CD4-positive, alpha-beta T cell treated with Interferon alpha-2 for 1 hour (primary cell): ENCODE data around the gene STIL.
"Not testable (repeated sequence)": the region's sequence is repeated elsewhere in the genome, so short reads cannot be mapped to it uniquely, and the experiment has no call there.

ENCODE experiments used
- DNase-seq, 2 donors: peaks; one replicate each; pipeline ENCODE4 v3.0.0-alpha.2; 2020 to 2022

Gene STIL

DNA sequence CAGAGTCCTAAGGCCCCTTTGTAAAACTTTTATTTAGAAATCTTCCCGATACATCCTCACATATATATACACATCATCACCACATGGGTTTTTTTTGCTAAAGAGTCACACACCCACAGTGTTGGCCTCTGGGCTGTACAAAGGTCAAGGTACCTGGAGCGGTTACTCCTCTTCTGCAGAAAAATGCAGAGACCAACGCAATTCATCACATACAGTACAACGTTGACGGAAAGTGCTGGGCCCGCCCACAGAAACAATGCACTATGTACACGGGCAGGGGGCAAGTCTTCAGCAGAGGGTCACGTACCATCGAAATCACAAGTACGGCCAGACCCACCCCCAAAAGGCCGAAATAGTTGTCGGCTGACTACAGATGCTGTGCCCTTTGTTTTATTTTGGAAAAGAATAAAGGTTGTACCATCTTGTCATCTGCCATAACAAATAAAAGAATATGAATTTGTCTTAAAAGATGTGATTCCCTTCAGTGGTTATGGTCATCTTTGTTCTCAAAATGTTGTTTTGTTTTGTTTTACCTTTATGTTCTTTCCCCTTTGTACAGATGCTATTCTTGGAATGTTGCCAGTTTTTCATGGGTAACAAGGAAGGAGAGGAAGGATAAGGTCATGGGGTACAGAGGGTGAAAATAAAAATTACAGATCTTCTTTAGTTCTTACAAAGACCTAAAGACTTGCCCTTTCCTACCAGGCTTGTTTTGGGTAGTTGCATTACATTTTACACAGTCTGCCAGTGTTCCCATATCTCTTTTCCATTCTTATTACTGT, 97.5 kb downstream of the STIL start:
- DNase-seq = no peak

DNA sequence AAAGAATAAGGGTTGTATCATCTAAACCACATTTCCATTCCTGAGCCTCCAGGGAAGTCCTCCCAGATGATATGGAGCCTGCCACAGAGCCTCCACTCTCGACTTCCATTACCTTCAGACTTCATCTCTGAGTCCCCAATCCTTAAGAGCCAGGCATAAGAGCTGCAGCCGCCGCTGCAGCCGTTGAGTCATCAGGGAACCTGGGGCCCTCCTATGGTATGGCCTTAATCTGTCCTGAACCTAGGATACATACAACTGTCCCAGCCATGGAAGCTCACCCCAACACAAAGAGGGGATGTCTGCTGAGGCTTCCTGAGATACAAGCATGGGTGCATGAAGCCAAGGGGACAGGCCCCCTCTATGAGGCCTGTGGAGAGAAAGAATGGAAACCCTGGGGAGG, 98.2 kb downstream of the STIL start:
- DNase-seq = no peak

DNA sequence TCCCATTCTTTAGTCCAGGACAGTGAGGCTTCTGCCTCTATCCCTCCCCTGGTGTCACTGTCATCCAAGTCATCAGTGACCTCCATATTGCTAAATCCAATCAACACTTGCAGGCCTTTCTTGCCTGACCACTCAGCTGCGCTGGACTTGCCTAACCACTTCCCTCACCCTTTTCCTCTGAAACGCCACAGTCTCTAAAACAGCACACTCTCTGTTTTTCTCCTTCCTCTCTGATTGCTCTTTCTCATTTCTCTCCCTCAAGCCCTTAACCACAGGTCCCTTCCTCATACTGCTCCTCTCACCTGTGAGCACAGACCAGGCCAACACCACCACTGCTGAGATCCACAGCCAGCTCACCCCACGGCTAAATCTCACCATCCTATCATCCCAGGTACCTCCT, 99.4 kb downstream of the STIL start:
- DNase-seq = no peak

DNA sequence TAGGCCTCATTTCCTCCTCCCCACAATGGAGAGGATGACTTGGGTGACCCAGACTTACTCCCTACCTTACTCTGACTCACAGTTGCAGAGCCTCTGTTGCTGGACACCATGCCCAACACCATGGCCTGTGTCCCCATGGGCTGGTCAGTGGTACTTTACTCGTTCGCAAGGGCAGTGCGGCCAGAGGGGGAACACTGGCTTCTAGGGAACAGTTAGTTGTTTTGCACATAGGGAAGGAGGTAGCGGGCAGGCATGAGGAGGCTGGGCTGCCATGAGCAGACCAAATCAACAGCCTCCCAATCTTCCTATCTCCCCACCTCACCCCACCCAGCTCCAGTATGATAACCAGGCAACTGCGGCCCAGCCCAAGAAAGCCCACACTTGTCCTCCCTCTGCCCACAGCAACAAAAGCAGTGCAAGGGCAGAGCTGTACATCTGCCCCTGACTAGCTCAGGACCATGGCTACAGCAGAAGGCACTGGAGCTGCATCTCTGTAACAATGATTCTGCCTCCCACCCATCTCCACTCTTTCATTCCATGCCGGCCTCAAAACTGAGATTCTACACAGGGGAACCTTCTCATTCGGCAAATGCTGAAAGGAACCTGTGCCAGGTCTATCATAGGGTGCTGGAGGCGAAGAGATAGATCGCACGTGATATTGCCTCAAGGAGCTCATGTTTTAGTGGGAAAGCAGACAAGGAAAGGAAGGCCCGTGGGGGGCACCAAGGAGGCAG, 100.5 kb downstream of the STIL start:
- DNase-seq = no peak

DNA sequence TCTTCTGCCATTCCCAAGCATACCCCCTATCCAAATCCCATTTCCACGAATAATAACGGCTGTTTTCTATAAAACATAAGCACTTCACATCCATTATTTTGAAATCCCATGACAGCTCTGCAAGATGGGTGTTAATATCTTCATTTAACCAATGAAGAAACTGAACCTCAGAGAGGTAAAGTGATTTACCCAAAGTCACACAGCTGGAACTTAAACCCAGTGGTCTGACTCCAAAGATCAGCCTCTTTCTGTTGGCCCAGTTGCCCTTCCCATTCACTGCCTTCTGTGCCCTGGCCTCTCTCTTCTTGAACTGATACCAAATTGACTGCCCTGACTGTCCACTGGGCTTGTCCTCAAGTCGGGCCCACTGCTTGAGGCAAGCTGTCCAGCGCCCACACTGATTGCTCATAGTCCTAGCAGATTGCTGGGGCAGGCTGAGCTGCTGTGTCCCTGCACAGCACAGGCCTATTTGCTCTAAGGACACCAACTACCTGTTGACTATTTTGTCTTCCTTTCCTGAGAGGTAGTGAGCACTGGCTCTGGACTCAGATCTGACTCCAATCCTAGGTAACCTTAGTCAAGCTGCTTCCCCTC, 101.2 kb downstream of the STIL start:
- no peak for DNase-seq

DNA sequence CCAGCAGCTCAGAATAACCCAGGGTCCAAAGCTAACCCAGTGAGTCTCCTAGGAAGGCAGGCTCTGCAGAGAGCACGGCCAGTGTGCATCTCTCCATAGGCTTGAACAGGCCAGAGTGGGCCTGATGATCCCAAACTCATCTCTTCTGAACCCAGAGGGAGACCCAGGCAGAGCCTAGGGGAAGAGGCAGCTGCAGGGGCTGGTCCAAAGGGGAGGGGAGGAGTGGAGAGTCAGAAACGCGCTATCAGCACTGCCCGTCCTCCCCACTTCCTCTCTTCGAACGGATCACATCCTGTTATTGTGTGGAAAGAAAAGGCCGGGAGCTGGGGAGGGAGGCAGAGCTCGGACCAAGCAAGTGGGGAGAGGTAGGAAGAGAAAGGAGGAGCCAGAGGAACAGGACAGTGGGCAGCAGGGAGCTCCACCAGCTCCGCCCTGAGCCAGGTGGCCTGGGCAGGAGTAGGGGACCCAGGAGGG, 102.1 kb downstream of the STIL start:
- DNase-seq = no peak

DNA sequence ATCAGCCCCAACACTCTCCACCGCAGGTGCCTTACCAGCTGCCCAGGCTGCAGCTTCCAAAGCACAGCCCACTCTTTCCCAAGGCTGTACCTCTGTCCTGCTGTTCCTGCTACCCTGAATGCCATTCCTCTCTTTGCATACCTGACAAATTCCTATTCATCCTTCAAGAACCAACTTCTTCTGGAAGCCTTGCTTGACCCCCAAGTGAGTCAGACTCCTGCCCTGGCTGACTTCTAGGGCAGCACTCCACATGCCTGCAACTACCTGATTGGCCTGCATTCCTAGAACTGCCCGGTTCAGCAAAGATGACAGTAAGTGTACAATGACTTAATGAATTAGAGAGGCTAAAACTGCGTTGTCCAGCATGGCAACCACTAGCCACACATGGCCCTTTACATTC, 103.3 kb downstream of the STIL start:
- no peak for DNase-seq

DNA sequence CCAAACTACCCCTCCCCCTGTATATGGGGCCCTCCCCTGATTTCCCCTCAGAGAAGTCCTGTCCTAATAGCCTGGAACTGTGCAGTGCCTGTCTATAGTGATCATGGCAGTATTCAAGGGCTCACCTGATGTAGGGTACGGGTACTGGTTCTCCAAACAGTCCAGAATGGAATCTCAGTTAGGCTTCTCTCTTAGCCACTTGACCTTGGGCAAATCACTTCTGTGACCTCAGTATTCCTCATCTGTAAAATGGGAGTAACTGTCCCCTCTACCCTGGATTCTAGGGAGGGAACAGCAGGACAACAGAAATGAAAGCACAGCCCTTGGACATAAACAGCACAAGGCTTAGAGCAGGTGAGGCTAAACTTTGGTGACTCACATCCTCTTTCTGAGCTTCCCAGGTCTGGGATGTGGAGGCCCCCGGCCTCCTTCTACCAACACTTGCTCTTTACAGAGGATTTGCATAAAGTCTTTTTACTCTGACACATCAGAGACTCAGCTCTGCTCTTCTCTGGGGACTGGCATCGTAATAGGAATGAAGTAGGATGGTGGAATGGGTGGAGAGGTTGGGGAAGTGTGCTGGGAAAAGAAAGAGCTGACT, 104.1 kb downstream of the STIL start:
- DNase-seq = no peak

DNA sequence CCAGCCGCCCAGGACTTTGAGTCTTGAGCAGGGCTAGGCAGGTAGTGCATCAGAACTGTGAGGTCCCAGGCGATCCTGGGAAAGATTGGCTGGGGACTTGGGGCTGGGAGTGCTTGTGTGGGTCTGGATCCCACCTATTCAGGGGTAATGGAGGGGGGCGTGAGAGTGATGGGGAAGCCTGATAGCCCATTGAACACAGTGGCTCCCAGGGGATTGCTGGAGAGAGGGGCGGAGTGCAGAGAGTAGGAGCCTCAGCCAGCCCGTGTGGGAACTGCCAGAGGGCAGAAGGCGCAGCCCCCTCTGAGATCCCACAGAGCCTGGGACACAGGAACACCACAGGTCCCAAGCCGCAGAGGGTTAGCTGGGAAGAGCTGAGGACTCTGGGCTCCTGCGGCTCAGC, 104.9 kb downstream of the STIL start:
- DNase-seq = no peak

DNA sequence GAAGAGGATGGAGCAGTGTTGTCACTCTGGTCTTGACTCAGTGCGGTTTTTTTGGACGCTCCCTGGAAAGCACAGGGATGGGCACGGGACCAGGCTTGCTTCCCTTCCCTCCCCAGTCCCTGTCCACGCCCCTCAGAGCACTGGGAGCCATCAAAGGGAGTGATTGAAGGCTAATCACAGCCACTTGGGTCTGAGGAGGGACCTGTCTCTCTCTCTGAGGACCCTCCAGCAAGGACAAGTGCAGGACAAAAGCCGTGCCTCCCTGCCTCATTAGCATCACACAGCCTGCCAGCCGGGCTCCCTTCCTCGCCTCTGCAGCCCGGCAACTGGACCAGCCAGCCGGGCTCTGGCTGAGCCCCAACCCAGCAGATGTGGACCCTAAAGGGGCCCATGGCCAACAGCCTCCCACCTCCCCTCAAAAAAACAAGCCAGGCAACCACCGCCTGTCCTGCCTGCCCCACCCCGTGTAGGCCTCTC, 105.5 kb downstream of the STIL start:
- DNase-seq = no peak

DNA sequence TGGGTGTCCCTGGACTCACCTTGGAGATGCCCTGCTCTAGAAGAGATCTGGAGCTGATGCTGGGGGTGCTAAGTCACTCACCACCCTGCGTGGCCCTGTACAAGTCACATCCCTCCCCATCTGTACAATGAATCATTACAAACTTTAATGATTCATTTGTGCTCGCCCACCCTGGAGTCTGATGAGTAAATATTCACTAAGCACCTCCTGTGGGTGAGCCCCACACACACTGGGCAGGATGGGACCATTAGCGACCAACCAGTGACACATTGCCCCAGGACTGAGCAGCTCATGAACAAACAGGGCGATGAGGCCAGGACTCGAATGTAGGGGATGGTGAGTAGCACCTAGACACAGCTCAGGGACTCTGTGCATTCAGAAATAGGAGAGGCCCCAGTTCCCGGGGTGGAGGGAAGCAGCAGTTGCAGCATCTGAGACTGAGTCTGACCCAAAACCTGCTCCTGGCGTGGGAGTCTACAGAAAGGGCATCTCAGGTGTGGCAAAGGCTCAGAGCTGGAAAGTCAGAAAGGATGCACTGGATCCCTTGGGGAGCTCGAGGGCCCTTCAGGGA, 106.1 kb downstream of the STIL start:
- DNase-seq = no peak

DNA sequence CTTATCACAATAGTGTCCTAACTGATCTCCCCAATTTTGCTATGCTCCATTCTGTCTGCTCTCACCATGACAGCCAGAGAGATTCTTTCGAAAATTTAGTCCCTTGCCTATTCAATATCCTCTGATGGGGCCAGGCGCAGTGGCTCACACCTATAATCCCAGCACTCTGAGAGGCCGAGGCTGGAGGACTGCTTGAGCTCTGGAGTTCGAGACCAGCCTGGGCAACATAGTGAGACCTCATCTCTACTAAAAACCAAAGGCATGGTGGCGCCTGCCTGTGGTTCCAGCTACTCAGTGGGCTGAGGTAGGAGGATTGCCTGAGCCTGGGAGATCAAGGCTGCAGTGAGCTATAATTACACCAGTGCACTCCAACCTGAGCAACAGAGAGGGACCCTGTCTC, 108.0 kb downstream of the STIL start:
- DNase-seq = no peak

DNA sequence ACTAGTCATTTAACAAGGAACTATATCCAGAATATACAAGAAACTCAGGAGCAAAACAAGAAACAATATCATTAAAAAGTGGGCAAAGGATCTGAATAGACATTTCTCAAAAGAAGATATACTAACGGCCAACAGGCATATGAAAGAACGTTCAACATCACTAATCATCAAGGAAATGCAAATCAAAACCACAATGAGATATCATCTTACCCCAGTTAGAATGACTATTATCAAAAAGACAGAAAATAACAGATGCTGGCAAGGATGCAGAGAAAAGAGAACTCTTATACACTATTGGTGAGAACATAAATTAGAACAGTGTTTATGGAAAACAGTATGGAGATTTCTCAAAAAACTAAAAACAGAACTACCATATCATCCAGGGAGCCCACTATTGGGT, 110.4 kb downstream of the STIL start:
- DNase-seq = not testable (repeated sequence)

DNA sequence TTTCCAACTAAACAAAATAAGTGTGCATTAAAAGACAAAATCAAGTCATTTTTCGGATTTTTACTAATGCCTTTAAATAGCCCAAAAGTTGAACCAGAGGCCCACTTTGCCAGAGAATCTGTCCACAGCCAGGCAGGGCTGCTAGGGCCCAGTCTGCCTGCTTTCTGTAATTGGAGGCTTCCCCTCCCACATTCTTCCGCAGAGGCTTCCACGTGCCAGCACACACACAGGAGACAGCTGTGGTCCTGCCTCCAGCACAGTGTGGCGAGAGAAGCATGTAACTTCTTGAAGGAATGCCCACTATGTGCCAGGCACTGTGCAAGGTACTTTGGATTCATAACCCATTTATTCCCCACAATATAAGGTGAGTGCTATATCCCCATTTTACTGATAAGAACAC, 112.8 kb downstream of the STIL start:
- no peak for DNase-seq
